Measurements from ENCODE around the gene FOXO4.

FOXO4 gene

GRCh38 chrX:71144651-71145050 is 49.0 kb downstream of the FOXO4 start, which contains the start of gene NLGN3:
NLGN3 (plus strand) TSS chrX:71144841; CDS start chrX:71147750, 2,909 bp downstream.
- no peak for DNase-seq

- no peak for DNase-seq
Observed at GRCh38 chrX:71147496-71148277, 52.0 kb downstream of the FOXO4 start.

GRCh38 chrX:71148278-71148663 is 52.6 kb downstream of the FOXO4 start:
- no peak for DNase-seq

- no peak for DNase-seq
Observed at GRCh38 chrX:71151366-71151765, 55.7 kb downstream of the FOXO4 start.

Measured in stimulated activated CD4-positive, alpha-beta T cell treated with anti-CD3 and anti-CD28 coated beads, Interleukin-4, amount 100 ng/mL, for 1 hour (primary cell).